Neural progenitor cell (in vitro differentiated cells): ENCODE results near the gene PHACTR2.

Source experiments
- CTCF ChIP-seq: fragments of 200-600 bp; sonication (generic); IDR thresholded peaks from 2 replicates; pipeline ENCODE4 v1.5.1; 2017; ENCODE audit warnings: antibody characterized with exemption, mild to moderate bottlenecking
- EZH2 ChIP-seq: fragments of 200-600 bp; sonication (generic); IDR thresholded peaks from 2 replicates; pipeline ENCODE4 v1.6.1; 2017; ENCODE audit warnings: antibody characterized with exemption, mild to moderate bottlenecking, moderate library complexity
- EZH2phosphoT487 ChIP-seq: fragments of 200-600 bp; sonication (generic); IDR thresholded peaks from 2 replicates; pipeline ENCODE4 v1.6.1; 2017; ENCODE audit warnings: antibody characterized with exemption

GRCh38 chr6:143857651-143858050 lies 179.9 kb downstream of the PHACTR2 start:
- no peak for TF ChIP-seq CTCF
- no peak for TF ChIP-seq EZH2
- no peak for TF ChIP-seq EZH2phosphoT487
